CD14-positive monocyte (primary cell): ENCODE measurements around the gene SAMD5. TPM values are rescaled to one million over a fixed set of nuclear protein-coding genes. Genes with fewer than 3 reads are reported as not detected.

Experiments
- DNase-seq, 3 donors: peaks; one replicate each; pipeline ENCODE4 v3.0.0-alpha.2; 2011 to 2022
- H2AFZ ChIP-seq: 2 replicates; pipeline ENCODE4 v1.6.0; 2012; ENCODE audit warnings: mild to moderate bottlenecking, low read depth, low read length, inconsistent platforms; ENCODE audit not compliant: insufficient read depth, poor library complexity, severe bottlenecking
- H3K27ac ChIP-seq, 2 donors: 1 replicate in 1 of 2; 2 replicates in 1 of 2; pipeline ENCODE4 v1.5.1; 2012 to 2013; ENCODE audit warnings: low read length in 2 of 2, control low read depth in 1 of 2, inconsistent platforms in 1 of 2, low read depth in 1 of 2, mild to moderate bottlenecking in 1 of 2
- H3K27me3 ChIP-seq, 2 donors: one replicate each; pipeline versions ENCODE4 v1.6.0 to v1.6.1; 2011 to 2013; ENCODE audit warnings: low read length in 2 of 2; ENCODE audit not compliant: control insufficient read depth in 2 of 2, insufficient read depth in 2 of 2
- H3K36me3 ChIP-seq, 2 donors: replicated peaks in 1 of 2; 1 replicate in 1 of 2; 2 replicates in 1 of 2; pipeline versions ENCODE4 v1.5.1 to v1.6.1; 2012 to 2013; ENCODE audit warnings: low read length in 2 of 2, control low read depth in 1 of 2, inconsistent platforms in 1 of 2, mild to moderate bottlenecking in 1 of 2; ENCODE audit not compliant: insufficient read depth in 2 of 2, control insufficient read depth in 1 of 2
- H3K4me1 ChIP-seq, 2 donors: 1 replicate in 1 of 2; 2 replicates in 1 of 2; pipeline versions ENCODE4 v1.5.1 to v1.6.1; 2012 to 2013; ENCODE audit warnings: low read length in 2 of 2, control low read depth in 1 of 2, inconsistent platforms in 1 of 2, mild to moderate bottlenecking in 1 of 2, moderate library complexity in 1 of 2; ENCODE audit not compliant: insufficient read depth in 2 of 2, control insufficient read depth in 1 of 2
- H3K4me2 ChIP-seq: replicated peaks from 2 replicates; pipeline ENCODE3; 2012; ENCODE audit warnings: low read length, moderate library complexity, mild to moderate bottlenecking; ENCODE audit not compliant: poor library complexity, severe bottlenecking; ENCODE audit errors: extremely low read depth
- H3K4me3 ChIP-seq, 3 experiments: fragments of 200-600 bp in 1 of 3; sonication (generic) in 1 of 3; replicated peaks in 1 of 3; 1 replicate in 2 of 3; 2 replicates in 1 of 3; pipeline ENCODE4 v1.5.1; 2011 to 2013; ENCODE audit warnings: low read length in 3 of 3, mild to moderate bottlenecking in 3 of 3, control low read depth in 2 of 3, low read depth in 2 of 3, inconsistent platforms in 1 of 3, moderate library complexity in 1 of 3
- H3K79me2 ChIP-seq: 2 replicates; pipeline ENCODE4 v1.6.0; 2012; ENCODE audit warnings: mild to moderate bottlenecking, control low read depth, inconsistent platforms, low read length, moderate library complexity; ENCODE audit not compliant: insufficient read depth
- H3K9ac ChIP-seq: 2 replicates; pipeline ENCODE4 v1.6.0; 2017; ENCODE audit warnings: low read length, mild to moderate bottlenecking; ENCODE audit not compliant: insufficient read depth, poor library complexity, severe bottlenecking
- H3K9me3 ChIP-seq, 2 donors: replicated peaks in 1 of 2; 1 replicate in 1 of 2; 2 replicates in 1 of 2; pipeline versions ENCODE4 v1.5.1 to v1.6.1; 2012 to 2013; ENCODE audit warnings: low read length in 2 of 2, control low read depth in 1 of 2; ENCODE audit not compliant: control insufficient read depth in 1 of 2, insufficient read depth in 1 of 2
- H4K20me1 ChIP-seq: 2 replicates; pipeline ENCODE4 v1.6.0; 2012; ENCODE audit warnings: mild to moderate bottlenecking, low read length, control low read depth, moderate library complexity; ENCODE audit not compliant: insufficient read depth
- H3K27ac Mint-ChIP-seq, 7 donors: one replicate each; pipeline ENCODE4 v1.8.0; 2020; ENCODE audit warnings: mild to moderate bottlenecking in 7 of 7, mixed read lengths in 7 of 7, moderate library complexity in 6 of 7, inconsistent platforms in 2 of 7
- H3K27me3 Mint-ChIP-seq, 3 donors: one replicate each; pipeline ENCODE4 v1.8.0; 2021 to 2022; ENCODE audit warnings: low read depth in 3 of 3, mild to moderate bottlenecking in 3 of 3, mixed read lengths in 3 of 3, moderate library complexity in 3 of 3, inconsistent platforms in 1 of 3
- H3K36me3 Mint-ChIP-seq, 2 donors: one replicate each; pipeline ENCODE4 v1.8.0; 2020; ENCODE audit warnings: mixed read lengths in 2 of 2, inconsistent platforms in 1 of 2, mild to moderate bottlenecking in 1 of 2
- H3K4me1 Mint-ChIP-seq: one replicate; pipeline ENCODE4 v1.8.0; 2020; ENCODE audit warnings: mild to moderate bottlenecking, mixed read lengths
- H3K4me3 Mint-ChIP-seq, 2 donors: one replicate each; pipeline ENCODE4 v1.8.0; 2020; ENCODE audit warnings: mild to moderate bottlenecking in 2 of 2, mixed read lengths in 2 of 2, moderate library complexity in 1 of 2
- H3K9me3 Mint-ChIP-seq, 7 donors: one replicate each; pipeline ENCODE4 v1.8.0; 2020 to 2022; ENCODE audit warnings: mixed read lengths in 7 of 7, mild to moderate bottlenecking in 6 of 7, moderate library complexity in 6 of 7, inconsistent platforms in 2 of 7
- WGBS: methylation state at CpG from one replicate; pipeline ENCODE4 v1.1.5; 2013; ENCODE audit warnings: missing lambda C conversion rate; ENCODE audit not compliant: insufficient coverage; 5-methylcytosine and 5-hydroxymethylcytosine counted together
- intact Hi-C, 2 donors: fragments of 100-400 bp; cut with micrococcal nuclease; formaldehyde crosslinking; loops; one replicate each; pipeline versions ENCODE4 v1.15.0 to v1.15.1; 2023
- polyA plus RNA-seq, 3 donors: library from polyadenylated mRNA; depleted of rRNA in 1 of 3; unstranded in 2 of 3; stranded (reverse) in 1 of 3; fragments of 300-500 nt in 2 of 3; fragments of >200 nt in 1 of 3; fragmentation: Illumina TruSeq in 2 of 3; gene quantifications; 1 replicate in 2 of 3; 2 replicates in 1 of 3; pipeline ENCODE4 v1.2.3, GENCODE V29; 2012 to 2021
- TF ChIP-seq, protein P1 (sequence below): fragments of 200-600 bp; IDR thresholded peaks from one replicate; pipeline ENCODE4 v1.8.0; 2022; ENCODE audit warnings: antibody characterized with exemption, mild to moderate bottlenecking

The SAMD5 gene
- polyA plus RNA-seq, 3 donors, result not detected

DNA sequence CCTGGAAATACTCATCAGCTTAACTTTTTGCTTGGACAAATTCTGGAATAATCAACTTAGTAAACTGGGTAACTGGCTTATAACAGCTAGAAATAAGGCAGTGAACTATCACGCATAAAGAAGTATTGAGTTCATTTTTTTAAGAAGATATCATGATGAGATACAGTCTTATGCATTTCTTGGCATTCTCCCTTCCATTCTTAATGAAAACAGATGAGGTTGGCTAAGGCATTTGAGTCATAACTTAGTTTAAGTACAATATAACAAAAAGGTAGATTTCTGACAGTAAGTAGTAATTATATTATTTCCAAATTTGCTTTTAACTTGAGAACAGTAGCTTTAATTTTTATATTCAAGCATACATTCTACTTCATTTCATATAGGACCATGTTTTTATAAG is 56.1 kb downstream of the SAMD5 start:
- no peak overlapping the region for H2AFZ ChIP-seq
- peaks cover 3 to 4% (median 4%) of the 10 kb centered on the region in 3 donors for H3K27me3 Mint-ChIP-seq
- no peaks in the 10 kb centered on the region for H3K9me3 ChIP-seq
- H3K4me3 Mint-ChIP-seq, result no peak overlapping the region
- H3K36me3 Mint-ChIP-seq, result no peaks in the 10 kb centered on the region
- H3K9me3 Mint-ChIP-seq, result peaks cover 0 to 5% (median 0%) of the 10 kb centered on the region in 7 donors
- peaks cover 2% of the 10 kb centered on the region in 2 donors for H3K27me3 ChIP-seq
- no peak overlapping the region for H3K4me3 ChIP-seq
- H3K79me2 ChIP-seq, result no peaks in the 10 kb centered on the region
- H4K20me1 ChIP-seq, result no peaks in the 10 kb centered on the region
- no CpG with 5 or more reads among the region's 1 CpG for WGBS
- H3K27ac Mint-ChIP-seq, result no peak overlapping the region
- intact Hi-C loops, result no loop called here
- no peak for DNase-seq
- no peak overlapping the region for H3K4me2 ChIP-seq
- TF ChIP-seq, protein P1, sequence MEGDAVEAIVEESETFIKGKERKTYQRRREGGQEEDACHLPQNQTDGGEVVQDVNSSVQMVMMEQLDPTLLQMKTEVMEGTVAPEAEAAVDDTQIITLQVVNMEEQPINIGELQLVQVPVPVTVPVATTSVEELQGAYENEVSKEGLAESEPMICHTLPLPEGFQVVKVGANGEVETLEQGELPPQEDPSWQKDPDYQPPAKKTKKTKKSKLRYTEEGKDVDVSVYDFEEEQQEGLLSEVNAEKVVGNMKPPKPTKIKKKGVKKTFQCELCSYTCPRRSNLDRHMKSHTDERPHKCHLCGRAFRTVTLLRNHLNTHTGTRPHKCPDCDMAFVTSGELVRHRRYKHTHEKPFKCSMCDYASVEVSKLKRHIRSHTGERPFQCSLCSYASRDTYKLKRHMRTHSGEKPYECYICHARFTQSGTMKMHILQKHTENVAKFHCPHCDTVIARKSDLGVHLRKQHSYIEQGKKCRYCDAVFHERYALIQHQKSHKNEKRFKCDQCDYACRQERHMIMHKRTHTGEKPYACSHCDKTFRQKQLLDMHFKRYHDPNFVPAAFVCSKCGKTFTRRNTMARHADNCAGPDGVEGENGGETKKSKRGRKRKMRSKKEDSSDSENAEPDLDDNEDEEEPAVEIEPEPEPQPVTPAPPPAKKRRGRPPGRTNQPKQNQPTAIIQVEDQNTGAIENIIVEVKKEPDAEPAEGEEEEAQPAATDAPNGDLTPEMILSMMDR, result no peak
- H3K27ac ChIP-seq, result no peak overlapping the region
- H3K36me3 ChIP-seq, result no peaks in the 10 kb centered on the region
- H3K4me1 Mint-ChIP-seq, result peaks cover 2% of the 10 kb centered on the region
- H3K9ac ChIP-seq, result no peak overlapping the region
- H3K4me1 ChIP-seq, result no peaks in the 10 kb centered on the region

DNA sequence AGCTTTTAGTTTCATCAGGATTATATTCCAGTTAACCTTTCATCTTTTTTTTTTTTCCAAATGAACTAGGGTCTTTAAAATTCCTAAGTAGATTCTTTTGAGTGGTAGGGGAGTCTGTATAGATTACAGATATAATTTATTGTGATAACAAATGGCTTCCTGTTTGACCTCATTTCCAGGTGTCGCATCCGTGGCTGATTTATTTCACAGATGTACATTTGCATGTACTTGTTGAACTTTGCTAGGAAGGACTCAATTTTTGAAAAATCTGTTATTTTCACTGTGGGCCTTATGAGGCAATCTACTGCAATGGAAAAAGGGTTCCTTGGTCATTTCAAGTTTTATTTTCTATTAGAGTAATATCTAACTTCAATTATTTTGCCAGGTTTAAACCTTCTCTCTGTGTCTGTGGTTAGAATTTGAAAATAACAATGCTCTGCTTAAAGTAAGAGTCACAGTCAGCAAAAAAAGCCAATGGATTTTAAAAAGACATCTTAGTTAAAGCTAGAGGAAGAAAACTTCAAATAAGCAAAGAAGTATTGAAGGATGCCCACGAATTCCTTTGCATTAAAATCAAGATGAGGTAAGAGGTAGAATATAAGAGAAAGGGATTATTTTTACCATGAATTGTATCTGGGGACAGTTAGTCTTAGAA is 57.9 kb downstream of the SAMD5 start:
- Histone ChIP-seq H2AFZ (no peak overlapping the region), H3K9ac (no peak overlapping the region), H3K4me1 (no peaks in the 10 kb centered on the region), H3K27me3 (peaks cover 0 to 2% of the 10 kb centered on the region in 2 donors), H3K36me3 (no peaks in the 10 kb centered on the region), H3K27ac (no peak overlapping the region), H3K4me2 (no peak overlapping the region), H3K4me3 (no peak overlapping the region), H3K79me2 (no peaks in the 10 kb centered on the region), H3K9me3 (no peaks in the 10 kb centered on the region), H4K20me1 (no peaks in the 10 kb centered on the region)
- DNase-seq, result no peak
- H3K27me3 Mint-ChIP-seq, result peaks cover 3 to 6% (median 4%) of the 10 kb centered on the region in 3 donors
- no peak overlapping the region for H3K27ac Mint-ChIP-seq
- TF ChIP-seq, protein P1, result no peak
- H3K9me3 Mint-ChIP-seq, result peaks cover 0 to 5% (median 0%) of the 10 kb centered on the region in 7 donors
- intact Hi-C loops, result no loop called here
- no peak overlapping the region for H3K4me3 Mint-ChIP-seq
- H3K4me1 Mint-ChIP-seq, result peaks cover 2% of the 10 kb centered on the region
- WGBS, result 40% methylated on average over 2 of the region's 3 CpGs
- no peaks in the 10 kb centered on the region for H3K36me3 Mint-ChIP-seq
